Urothelium cell line (cell line): ENCODE measurements around the gene OR4D1.

ENCODE experiments used
- DNase-seq: peaks from one replicate; pipeline ENCODE4 v3.0.0; 2011; ENCODE audit warnings: low spot score, mixed read lengths
- FAIRE-seq: peaks from 2 replicates; lab custom pipeline; 2011; peaks lifted over from hg19 to GRCh38; lab: Jason Lieb, UNC

Gene OR4D1

DNA sequence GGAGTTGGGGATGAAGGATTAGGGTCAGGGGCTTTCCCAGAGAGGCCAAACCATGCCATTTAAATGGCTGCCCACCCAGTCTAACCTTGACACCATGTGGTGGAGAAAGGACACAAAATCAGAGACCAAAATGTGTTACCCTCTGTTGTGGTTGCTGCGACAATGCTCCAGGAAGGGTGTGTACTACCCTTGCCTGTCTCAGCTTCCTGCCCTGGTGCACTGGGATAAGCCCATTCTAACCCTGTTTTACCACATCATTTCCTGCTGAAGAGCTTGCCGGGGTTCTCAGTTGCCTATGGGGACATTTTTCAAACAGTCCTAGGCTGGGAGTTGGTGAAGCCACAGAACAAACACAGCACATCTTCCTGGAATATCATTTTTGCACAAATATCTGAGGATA is 4.9 kb downstream of the OR4D1 start:
- DNase-seq (no peak), FAIRE-seq (peak; percentile 96)

GRCh38 chr17:58153671-58154070 is 5.5 kb downstream of the OR4D1 start:
- no peak for FAIRE-seq
- DNase-seq, result no peak

- DNase-seq (peak; percentile 90), FAIRE-seq (peak; percentile 99)
Measured at GRCh38 chr17:58156839-58157803, 8.9 kb downstream of the OR4D1 start.

GRCh38 chr17:58158181-58158580 is 10.0 kb downstream of the OR4D1 start:
- DNase-seq, result no peak
- FAIRE-seq, result no peak

DNA sequence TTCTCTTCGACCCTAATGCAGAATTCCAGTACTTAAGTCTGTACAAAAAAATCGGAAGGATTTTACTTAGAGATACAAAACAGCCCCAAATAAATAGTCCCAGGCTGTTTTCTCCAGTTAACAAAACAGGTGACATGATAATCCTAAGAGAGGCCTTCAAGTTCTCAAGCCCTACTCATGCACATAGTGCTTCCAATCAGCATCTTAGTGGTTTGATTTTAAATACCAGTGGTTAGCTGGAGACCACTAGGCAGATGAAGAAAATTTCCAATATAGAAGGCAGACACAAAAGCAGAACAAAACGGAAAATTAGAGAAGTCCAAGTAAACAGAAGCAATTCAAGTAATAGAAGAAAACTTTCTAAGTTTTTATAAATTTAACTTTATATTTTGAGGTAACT is 13.4 kb downstream of the OR4D1 start:
- no peak for DNase-seq
- no peak for FAIRE-seq

- FAIRE-seq, result peak; percentile 46
- no peak for DNase-seq
Measured at GRCh38 chr17:58165981-58166380, 17.8 kb downstream of the OR4D1 start.

GRCh38 chr17:58166682-58167081 is 18.5 kb downstream of the OR4D1 start, which contains the start of gene OR4D2:
OR4D2 (plus strand) TSS chr17:58166982; CDS start chr17:58169656, 2,674 bp downstream.
- FAIRE-seq (peak; percentile 62), DNase-seq (no peak)

GRCh38 chr17:58170622-58171021 is 22.4 kb downstream of the OR4D1 start:
- FAIRE-seq (no peak), DNase-seq (no peak)

DNA sequence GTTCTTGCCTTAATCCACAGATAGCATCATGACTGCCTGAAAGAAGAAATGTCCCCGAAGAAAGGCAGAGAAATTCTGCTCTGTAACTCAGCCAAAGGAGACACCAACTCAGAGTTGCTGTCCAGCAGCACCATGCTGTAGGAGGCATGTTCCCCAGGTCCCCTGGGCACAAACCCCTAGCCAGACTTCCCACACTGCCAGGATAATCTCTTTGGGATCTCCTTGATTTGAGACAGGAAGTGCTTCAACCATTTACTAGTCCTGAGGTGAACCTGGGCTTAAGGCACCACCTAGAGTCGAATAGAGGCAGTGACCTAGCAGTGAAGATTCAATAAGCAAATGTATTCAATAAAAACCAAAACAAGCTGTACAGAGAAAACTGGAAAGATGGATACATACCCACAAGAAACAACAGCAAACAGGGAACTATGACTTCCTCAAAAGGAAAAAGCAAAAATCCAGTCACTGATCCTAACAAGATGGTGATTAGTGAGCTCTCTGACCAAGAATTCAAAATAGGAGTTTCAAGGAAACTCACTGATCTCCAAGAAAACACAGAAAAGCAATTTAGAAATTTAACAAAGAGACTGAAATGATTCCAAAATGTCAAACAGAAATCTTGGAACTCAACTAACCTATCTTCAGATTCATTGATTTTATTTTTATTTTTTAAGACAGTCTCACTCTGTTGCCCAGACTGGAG is 24.3 kb downstream of the OR4D1 start:
- FAIRE-seq, result peak; percentile 82
- DNase-seq, result peak; percentile 67

DNA sequence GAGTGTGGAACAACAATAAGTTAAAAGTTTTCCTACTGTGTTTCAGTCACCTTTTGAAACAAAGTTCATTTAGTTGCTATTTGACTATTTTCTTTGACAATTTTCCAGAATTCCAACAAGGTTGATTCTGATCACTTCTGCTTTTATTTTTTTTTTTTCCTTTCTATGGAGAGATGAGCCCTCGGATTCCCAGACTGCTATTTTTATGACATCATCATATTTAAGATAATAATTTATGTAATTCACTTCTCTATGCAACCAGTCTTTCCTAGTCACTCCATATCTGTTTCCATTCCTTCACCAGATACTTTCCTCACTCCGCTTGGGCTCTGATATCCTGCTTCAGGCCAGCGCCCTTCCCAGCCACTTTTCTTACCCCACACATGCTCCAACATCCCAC is 26.7 kb downstream of the OR4D1 start:
- FAIRE-seq, result no peak

GRCh38 chr17:58176200-58176599 is 28.0 kb downstream of the OR4D1 start:
- FAIRE-seq, result no peak
- DNase-seq, result no peak

More for the DNA sequence above, 26.7 kb downstream of the OR4D1 start:
- DNase-seq, result no peak

DNA sequence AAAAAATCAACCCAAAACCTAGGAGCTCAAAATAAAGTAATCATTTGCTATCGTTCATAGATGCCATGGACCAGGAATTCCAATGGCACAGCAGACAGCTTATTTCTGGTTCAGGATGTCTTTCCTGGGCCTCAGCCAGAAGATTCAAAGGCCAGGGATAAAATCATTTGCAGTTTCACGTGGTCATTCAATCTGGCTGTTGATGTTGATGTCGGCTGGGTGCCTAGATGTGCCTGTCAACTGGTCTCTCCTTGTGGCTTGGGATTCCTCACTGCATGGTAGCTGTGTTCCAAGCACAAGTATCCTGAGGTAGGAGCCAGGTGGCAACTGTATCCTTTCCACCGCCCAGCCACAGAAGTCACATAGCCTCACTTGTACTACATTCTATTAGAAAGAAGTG is 33.6 kb downstream of the OR4D1 start:
- DNase-seq (no peak), FAIRE-seq (no peak)

GRCh38 chr17:58183514-58183913 is 35.3 kb downstream of the OR4D1 start:
- DNase-seq (no peak), FAIRE-seq (no peak)

GRCh38 chr17:58184308-58184985 is 36.3 kb downstream of the OR4D1 start:
- DNase-seq, result peak; percentile 85

GRCh38 chr17:58184986-58185761 is 37.0 kb downstream of the OR4D1 start:
- DNase-seq (no peak), FAIRE-seq (peak; percentile 61)

More at GRCh38 chr17:58184308-58184985, 36.3 kb downstream of the OR4D1 start:
- peak; percentile 77 for FAIRE-seq

DNA sequence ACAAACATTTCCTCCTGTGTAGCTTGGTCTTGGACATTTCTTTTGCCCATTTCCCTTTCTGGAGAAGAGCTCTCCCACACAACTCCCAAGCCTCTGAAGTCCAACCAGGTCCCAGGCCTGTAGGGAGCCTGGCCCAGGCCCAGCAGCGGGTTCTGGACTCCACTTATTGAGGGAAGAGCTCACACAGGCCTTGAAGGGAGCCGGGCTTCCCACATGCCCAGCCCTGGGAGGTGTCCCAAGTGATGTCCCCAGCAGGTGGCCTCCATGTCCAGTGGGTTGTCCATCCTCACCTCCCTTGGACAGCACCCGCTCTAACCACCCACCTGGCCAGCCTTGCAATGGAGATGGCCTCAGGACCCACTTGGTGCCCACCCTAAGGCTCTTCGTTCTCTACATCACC is 38.4 kb downstream of the OR4D1 start:
- no peak for FAIRE-seq

GRCh38 chr17:58187063-58187462 is 38.9 kb downstream of the OR4D1 start:
- no peak for DNase-seq
- peak; percentile 69 for FAIRE-seq

More for the DNA sequence above, 38.4 kb downstream of the OR4D1 start:
- DNase-seq, result no peak

DNA sequence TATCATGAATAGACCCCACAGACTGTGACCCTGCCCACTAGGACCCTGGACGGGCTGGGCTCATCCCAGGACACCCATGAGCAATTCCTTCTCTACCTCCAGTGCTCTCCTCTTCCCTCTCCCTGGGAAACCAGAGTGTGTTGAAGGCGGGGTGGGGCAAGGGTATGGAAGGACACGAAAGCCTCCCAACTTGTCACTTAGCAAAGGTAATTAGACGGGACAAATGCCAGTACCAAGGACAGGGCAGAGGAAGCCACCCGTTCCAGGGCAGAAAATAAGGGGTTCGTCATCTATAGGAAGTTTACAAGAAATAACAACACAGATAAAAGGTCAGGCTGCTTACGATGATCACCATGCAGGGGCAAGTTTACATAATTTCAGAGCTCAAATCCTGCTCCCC is 39.5 kb downstream of the OR4D1 start:
- FAIRE-seq (no peak), DNase-seq (no peak)

DNA sequence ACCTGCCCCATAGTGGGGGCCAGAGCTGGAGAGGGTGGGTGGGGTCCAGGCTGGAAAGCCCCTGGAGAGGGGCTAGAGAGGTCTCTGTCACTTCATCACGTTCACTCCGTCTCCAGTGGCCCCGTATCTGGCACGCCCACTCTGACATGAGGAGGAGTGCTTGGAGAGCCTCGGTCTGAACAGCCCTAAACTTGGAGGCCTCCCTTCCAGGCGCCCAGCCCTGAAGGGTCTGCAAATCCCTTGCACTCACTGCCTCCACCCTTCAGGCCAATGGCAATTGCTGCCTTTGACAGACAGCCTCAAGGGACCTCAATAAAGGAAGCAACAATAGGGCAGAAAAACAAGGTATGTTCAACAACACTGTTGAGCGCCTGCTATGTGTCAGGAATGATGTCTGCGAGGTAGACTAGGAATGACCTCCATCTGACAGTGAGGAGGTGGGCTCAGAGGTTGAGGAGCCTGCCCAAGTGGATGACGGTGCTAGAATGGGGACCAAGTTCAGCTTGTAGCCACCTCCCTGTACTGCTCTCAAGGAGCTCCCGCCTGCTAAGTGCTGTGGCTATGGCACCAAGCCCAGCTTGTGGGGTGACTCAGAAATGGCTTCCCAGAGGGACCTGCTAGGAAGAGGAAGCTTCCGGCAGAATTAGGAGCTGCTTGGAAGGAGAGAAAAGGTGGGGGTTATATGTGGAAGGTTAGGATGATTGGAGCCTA is 41.4 kb downstream of the OR4D1 start:
- DNase-seq (peak; percentile 97), FAIRE-seq (peak; percentile 92)
